H9 (cell line): ENCODE measurements around the gene CERS6. TPM values are rescaled to one million over a fixed set of nuclear protein-coding genes. Genes with fewer than 3 reads are reported as not detected.

Experiments
- DNase-seq: peaks from one replicate; pipeline ENCODE4 v3.0.0-alpha.2; 2017
- H2AFZ ChIP-seq: one replicate; pipeline ENCODE4 v1.6.1; 2013; ENCODE audit warnings: mild to moderate bottlenecking, low read length, control low read depth, moderate library complexity
- H2AK5ac ChIP-seq: 2 replicates; pipeline ENCODE4 v1.6.1; 2013; ENCODE audit warnings: low read length, control low read depth, mixed read lengths; ENCODE audit not compliant: insufficient read length
- H2BK120ac ChIP-seq: one replicate; pipeline ENCODE4 v1.6.1; 2013; ENCODE audit warnings: low read depth, mild to moderate bottlenecking, low read length, control low read depth, inconsistent platforms; ENCODE audit not compliant: poor library complexity, severe bottlenecking
- H2BK12ac ChIP-seq: 2 replicates; pipeline ENCODE4 v1.6.1; 2013; ENCODE audit warnings: low read length, control low read depth, mixed read lengths, low read depth; ENCODE audit not compliant: insufficient read length
- H2BK15ac ChIP-seq: 2 replicates; pipeline ENCODE4 v1.6.1; 2013; ENCODE audit warnings: low read depth, low read length, control low read depth
- H2BK20ac ChIP-seq: one replicate; pipeline ENCODE4 v1.6.1; 2013; ENCODE audit warnings: low read depth, mild to moderate bottlenecking, low read length, control low read depth, inconsistent platforms; ENCODE audit not compliant: poor library complexity, severe bottlenecking
- H2BK5ac ChIP-seq: 2 replicates; pipeline ENCODE4 v1.6.1; 2013; ENCODE audit warnings: low read length, control low read depth, mixed read lengths; ENCODE audit not compliant: insufficient read length
- H3K14ac ChIP-seq: 2 replicates; pipeline ENCODE4 v1.6.1; 2013; ENCODE audit warnings: low read length, control low read depth; ENCODE audit not compliant: insufficient read depth
- H3K18ac ChIP-seq: 2 replicates; pipeline ENCODE4 v1.6.1; 2013; ENCODE audit warnings: low read depth, mild to moderate bottlenecking, mixed read lengths, low read length, control low read depth; ENCODE audit not compliant: insufficient read length
- H3K23ac ChIP-seq: 2 replicates; pipeline ENCODE4 v1.6.1; 2013; ENCODE audit warnings: low read length, control low read depth, mixed read lengths, low read depth; ENCODE audit not compliant: insufficient read length
- H3K23me2 ChIP-seq: 2 replicates; pipeline ENCODE4 v1.6.1; 2013; ENCODE audit warnings: low read depth, mild to moderate bottlenecking, mixed read lengths, low read length, control low read depth; ENCODE audit not compliant: insufficient read length, poor library complexity, severe bottlenecking
- H3K27ac ChIP-seq: 2 replicates; pipeline ENCODE4 v1.5.1; 2013; ENCODE audit warnings: low read length, control low read depth, mixed read lengths, low read depth; ENCODE audit not compliant: insufficient read length
- H3K27me3 ChIP-seq: 2 replicates; pipeline ENCODE4 v1.6.1; 2013; ENCODE audit warnings: low read length, control low read depth, inconsistent platforms; ENCODE audit not compliant: insufficient read depth
- H3K4ac ChIP-seq: 2 replicates; pipeline ENCODE4 v1.6.1; 2013; ENCODE audit warnings: low read depth, mild to moderate bottlenecking, control low read depth, inconsistent platforms, low read length, moderate library complexity
- H3K4me1 ChIP-seq: 2 replicates; pipeline ENCODE4 v1.6.1; 2013; ENCODE audit warnings: low read length, control low read depth, inconsistent platforms; ENCODE audit not compliant: insufficient read depth
- H3K4me2 ChIP-seq: 2 replicates; pipeline ENCODE4 v1.6.1; 2013; ENCODE audit warnings: low read length, control low read depth, mixed read lengths; ENCODE audit not compliant: insufficient read length, insufficient read depth
- H3K56ac ChIP-seq: 2 replicates; pipeline ENCODE4 v1.6.1; 2013; ENCODE audit warnings: low read depth, mild to moderate bottlenecking, mixed read lengths, low read length, control low read depth; ENCODE audit not compliant: insufficient read length
- H3K79me1 ChIP-seq: 2 replicates; pipeline ENCODE4 v1.6.1; 2013; ENCODE audit warnings: low read depth, mild to moderate bottlenecking, moderate library complexity, low read length, control low read depth, inconsistent platforms; ENCODE audit not compliant: insufficient read depth, poor library complexity, severe bottlenecking
- H3K79me2 ChIP-seq: 2 replicates; pipeline ENCODE4 v1.6.1; 2013; ENCODE audit warnings: low read length, control low read depth, inconsistent platforms; ENCODE audit not compliant: insufficient read depth
- H3K9ac ChIP-seq: 2 replicates; pipeline ENCODE4 v1.6.1; 2013; ENCODE audit warnings: low read length, control low read depth, mixed read lengths; ENCODE audit not compliant: insufficient read length; ENCODE audit errors: extremely low read depth
- H3K9me3 ChIP-seq: one replicate; pipeline ENCODE4 v1.6.1; 2013; ENCODE audit warnings: low read depth, low read length, inconsistent platforms; ENCODE audit not compliant: control insufficient read depth
- H3T11ph ChIP-seq: one replicate; pipeline ENCODE4 v1.6.1; 2013; ENCODE audit warnings: mild to moderate bottlenecking, low read length, control low read depth, inconsistent platforms
- H4K20me1 ChIP-seq: one replicate; pipeline ENCODE4 v1.6.1; 2013; ENCODE audit not compliant: control insufficient read depth, insufficient read length, insufficient read depth
- H4K5ac ChIP-seq: 2 replicates; pipeline ENCODE4 v1.6.1; 2013; ENCODE audit warnings: low read depth, mild to moderate bottlenecking, mixed read lengths, low read length, control low read depth; ENCODE audit not compliant: insufficient read length
- H4K8ac ChIP-seq: replicated peaks from 2 replicates; pipeline ENCODE4 v1.6.1; 2013; ENCODE audit warnings: low read length, control low read depth, mixed read lengths, low read depth; ENCODE audit not compliant: insufficient read length
- H4K91ac ChIP-seq: 2 replicates; pipeline ENCODE4 v1.6.1; 2013; ENCODE audit warnings: low read depth, mild to moderate bottlenecking, moderate library complexity, mixed read lengths, low read length, control low read depth; ENCODE audit not compliant: insufficient read length
- H3K27ac Mint-ChIP-seq, 3 experiments: 2 replicates in 2 of 3; 3 replicates in 1 of 3; pipeline ENCODE4 v1.8.0; 2020 to 2021; ENCODE audit warnings: mixed read lengths in 3 of 3, mild to moderate bottlenecking in 1 of 3, moderate library complexity in 1 of 3
- H3K27me3 Mint-ChIP-seq: 2 replicates; pipeline ENCODE4 v1.8.0; 2021; ENCODE audit warnings: low read depth, mild to moderate bottlenecking, moderate library complexity, mixed read lengths
- H3K36me3 Mint-ChIP-seq, 3 experiments: 2 replicates in 2 of 3; 3 replicates in 1 of 3; pipeline ENCODE4 v1.8.0; 2020 to 2021; ENCODE audit warnings: low read depth in 3 of 3, mixed read lengths in 3 of 3; ENCODE audit not compliant: insufficient read depth in 1 of 3
- H3K4me1 Mint-ChIP-seq, 2 experiments: 2 replicates each; pipeline ENCODE4 v1.8.0; 2020; ENCODE audit warnings: mixed read lengths in 2 of 2
- H3K4me3 Mint-ChIP-seq, 2 experiments: 2 replicates in 1 of 2; 3 replicates in 1 of 2; pipeline ENCODE4 v1.8.0; 2020 to 2021; ENCODE audit warnings: mild to moderate bottlenecking in 2 of 2, mixed read lengths in 2 of 2, moderate library complexity in 1 of 2
- H3K9me3 Mint-ChIP-seq, 2 experiments: 2 replicates in 1 of 2; 3 replicates in 1 of 2; pipeline ENCODE4 v1.8.0; 2020; ENCODE audit warnings: mild to moderate bottlenecking in 2 of 2, mixed read lengths in 2 of 2, moderate library complexity in 1 of 2
- total RNA-seq: library from RNA; stranded (reverse); gene quantifications from 2 replicates; pipeline ENCODE4 v1.2.1, GENCODE V29; 2021
- TF ChIP-seq, protein P1 (sequence below): fragments of 200-600 bp; sonication (generic); conservative IDR thresholded peaks from 3 replicates; pipeline ENCODE4 v1.8.0; 2021; ENCODE audit warnings: antibody characterized with exemption, mild to moderate bottlenecking

Gene CERS6
- total RNA-seq, 1 experiment from 2014 or later, result 17.7 TPM

DNA sequence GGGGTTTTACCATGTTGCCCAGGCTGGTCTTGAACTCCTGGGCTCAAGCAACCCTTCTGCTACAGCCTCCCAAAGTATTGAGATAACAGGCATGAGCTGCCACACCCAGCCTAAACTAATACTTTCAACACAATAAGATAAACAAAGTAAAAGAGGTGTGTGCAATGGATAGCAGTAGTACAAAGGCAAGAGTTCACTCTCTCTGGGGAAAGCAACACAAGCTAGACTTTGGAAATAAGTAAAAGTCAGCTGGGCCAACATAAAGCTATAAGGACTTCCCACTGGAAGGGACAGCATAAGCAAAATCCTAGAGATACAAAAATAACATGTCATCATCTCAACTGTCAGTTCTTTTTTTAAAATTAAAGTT is 341.2 kb downstream of the CERS6 start:
- H3K9ac ChIP-seq, result no peak overlapping the region
- no peak overlapping the region for H3K4ac ChIP-seq
- no peak overlapping the region for H2BK15ac ChIP-seq
- H3K27me3 ChIP-seq, result no peaks in the 10 kb centered on the region
- H3K23me2 ChIP-seq, result no peaks in the 10 kb centered on the region
- no peak overlapping the region for H2BK5ac ChIP-seq
- H4K8ac ChIP-seq, result no peak overlapping the region
- H3K79me2 ChIP-seq, result no peaks in the 10 kb centered on the region
- H2BK12ac ChIP-seq, result no peak overlapping the region
- no peak for DNase-seq
- H3T11ph ChIP-seq, result no peak overlapping the region
- H2AFZ ChIP-seq, result no peak overlapping the region
- Mint-ChIP-seq H3K27ac (no peak overlapping the region), H3K27me3 (peaks cover 12% of the 10 kb centered on the region), H3K9me3 (no peaks in the 10 kb centered on the region), H3K4me3 (no peak overlapping the region), H3K36me3 (no peaks in the 10 kb centered on the region; a peak in 1 of 7 replicates), H3K4me1 (peaks cover 28 to 31% of the 10 kb centered on the region in 2 experiments)
- TF ChIP-seq, protein P1, sequence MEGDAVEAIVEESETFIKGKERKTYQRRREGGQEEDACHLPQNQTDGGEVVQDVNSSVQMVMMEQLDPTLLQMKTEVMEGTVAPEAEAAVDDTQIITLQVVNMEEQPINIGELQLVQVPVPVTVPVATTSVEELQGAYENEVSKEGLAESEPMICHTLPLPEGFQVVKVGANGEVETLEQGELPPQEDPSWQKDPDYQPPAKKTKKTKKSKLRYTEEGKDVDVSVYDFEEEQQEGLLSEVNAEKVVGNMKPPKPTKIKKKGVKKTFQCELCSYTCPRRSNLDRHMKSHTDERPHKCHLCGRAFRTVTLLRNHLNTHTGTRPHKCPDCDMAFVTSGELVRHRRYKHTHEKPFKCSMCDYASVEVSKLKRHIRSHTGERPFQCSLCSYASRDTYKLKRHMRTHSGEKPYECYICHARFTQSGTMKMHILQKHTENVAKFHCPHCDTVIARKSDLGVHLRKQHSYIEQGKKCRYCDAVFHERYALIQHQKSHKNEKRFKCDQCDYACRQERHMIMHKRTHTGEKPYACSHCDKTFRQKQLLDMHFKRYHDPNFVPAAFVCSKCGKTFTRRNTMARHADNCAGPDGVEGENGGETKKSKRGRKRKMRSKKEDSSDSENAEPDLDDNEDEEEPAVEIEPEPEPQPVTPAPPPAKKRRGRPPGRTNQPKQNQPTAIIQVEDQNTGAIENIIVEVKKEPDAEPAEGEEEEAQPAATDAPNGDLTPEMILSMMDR, result no peak
- H4K5ac ChIP-seq, result no peak overlapping the region
- no peak overlapping the region for H2AK5ac ChIP-seq
- H3K14ac ChIP-seq, result no peak overlapping the region
- H3K9me3 ChIP-seq, result no peaks in the 10 kb centered on the region
- no peak overlapping the region for H3K23ac ChIP-seq
- H4K20me1 ChIP-seq, result no peaks in the 10 kb centered on the region
- no peak overlapping the region for H4K91ac ChIP-seq
- H2BK20ac ChIP-seq, result no peak overlapping the region
- H3K4me1 ChIP-seq, result peaks cover 22% of the 10 kb centered on the region; the same call in 1 of the 2 replicates
- no peak overlapping the region for H3K27ac ChIP-seq
- H3K79me1 ChIP-seq, result no peaks in the 10 kb centered on the region
- H2BK120ac ChIP-seq, result no peak overlapping the region
- H3K4me2 ChIP-seq, result no peak overlapping the region
- H3K18ac ChIP-seq, result no peak overlapping the region
- no peak overlapping the region for H3K56ac ChIP-seq
